Breast epithelium (tissue), 4 donors: ENCODE measurements around the gene GH2. TPM values are rescaled to one million over a fixed set of nuclear protein-coding genes. Genes with fewer than 3 reads are reported as not detected.
"Not testable (repeated sequence)": the region's sequence is repeated elsewhere in the genome, so short reads cannot be mapped to it uniquely, and the experiment has no call there.

Experiments used
- DNase-seq, 2 donors: peaks; one replicate each; pipeline ENCODE4 v3.0.0-alpha.2; 2019; ENCODE audit warnings: low spot score in 2 of 2
- H3K27ac ChIP-seq, 2 donors: fragments of 200-600 bp; sonication (generic) in 1 of 2; one replicate each; pipeline ENCODE4 v1.5.1; 2016 to 2019; ENCODE audit warnings: mild to moderate bottlenecking in 1 of 2
- H3K27me3 ChIP-seq, 2 donors: fragments of 200-600 bp; sonication (generic) in 1 of 2; one replicate each; pipeline versions ENCODE4 v1.5.1 to v1.6.0; 2017 to 2019; ENCODE audit warnings: control low read depth in 1 of 2, mild to moderate bottlenecking in 1 of 2
- H3K36me3 ChIP-seq: fragments of 200-600 bp; one replicate; pipeline ENCODE4 v1.5.1; 2019
- H3K4me1 ChIP-seq, 2 donors: fragments of 200-600 bp; sonication (generic); one replicate each; pipeline ENCODE4 v1.5.1; 2016 to 2019; ENCODE audit warnings: control low read depth in 1 of 2
- H3K4me3 ChIP-seq, 3 donors: fragments of 200-600 bp; sonication (generic); 1 replicate in 2 of 3; 2 replicates in 1 of 3; pipeline ENCODE4 v1.5.1; 2016 to 2019; ENCODE audit warnings: mild to moderate bottlenecking in 3 of 3, moderate library complexity in 2 of 3
- H3K9me3 ChIP-seq, 2 donors: fragments of 200-600 bp; sonication (generic) in 1 of 2; one replicate each; pipeline ENCODE4 v1.5.1; 2016 to 2019; ENCODE audit warnings: control low read depth in 1 of 2
- CTCF ChIP-seq, 3 donors: fragments of 450-650 bp; IDR thresholded peaks; one replicate each; pipeline ENCODE4 v1.5.1; 2016 to 2017; ENCODE audit warnings: antibody characterized with exemption in 3 of 3, mild to moderate bottlenecking in 3 of 3, moderate library complexity in 3 of 3
- POLR2A ChIP-seq: fragments of 450-650 bp; IDR thresholded peaks from one replicate; pipeline ENCODE4 v1.6.1; 2016; ENCODE audit warnings: antibody characterized with exemption, mild to moderate bottlenecking, moderate library complexity
- POLR2AphosphoS5 ChIP-seq, 3 donors: sonication (generic); formaldehyde crosslinking; IDR thresholded peaks; one replicate each; pipeline ENCODE4 v1.6.1; 2017; ENCODE audit warnings: antibody characterized with exemption in 3 of 3
- intact Hi-C: fragments of 100-400 bp; cut with DNase I; formaldehyde crosslinking; loops from one replicate; pipeline ENCODE4 v1.15.1; 2023; ENCODE audit warnings: low total_unique reads
- total RNA-seq, 3 donors: library from RNA; depleted of rRNA; stranded (reverse); fragments of >200 nt; gene quantifications; one replicate each; pipeline ENCODE4 v1.1.0, GENCODE V29; 2016

GH2 gene
- total RNA-seq, 3 donors from 2014 or later, result not detected

- intact Hi-C loops, result no loop called here
- H3K27ac ChIP-seq, result peak overlapping the region; percentile 49 to 68
- H3K27me3 ChIP-seq, result no peaks in the 10 kb centered on the region
- DNase-seq, result peak; percentile 88 to 91
- H3K9me3 ChIP-seq, result no peaks in the 10 kb centered on the region
- TF ChIP-seq CTCF (IDR thresholded peaks at IDR 0.05) (peak; percentile 31 to 68 (median 56)), POLR2A (no peak), POLR2AphosphoS5 (IDR thresholded peaks at IDR 0.05) (peak; percentile 60 to 96 (median 79))
- H3K36me3 ChIP-seq, result no peaks in the 10 kb centered on the region
- peak overlapping the region; percentile 29 to 63 (median 43) for H3K4me3 ChIP-seq
- H3K4me1 ChIP-seq, result no peaks in the 10 kb centered on the region
Observed at GRCh38 chr17:63848834-63849689, 32.7 kb downstream of the GH2 start.

- no peaks in the 10 kb centered on the region for H3K9me3 ChIP-seq
- peak overlapping the region in 1 of 3 donors; percentile 63 for H3K4me3 ChIP-seq
- intact Hi-C loops, result no loop called here
- TF ChIP-seq POLR2AphosphoS5 (IDR thresholded peaks at IDR 0.05), result no peak
- TF ChIP-seq POLR2A, result no peak
- no peak for TF ChIP-seq CTCF (IDR thresholded peaks at IDR 0.05)
- H3K27me3 ChIP-seq, result no peaks in the 10 kb centered on the region
- peaks cover 0 to 5% of the 10 kb centered on the region in 2 donors for H3K4me1 ChIP-seq
- DNase-seq, result no peak
- no peak overlapping the region for H3K27ac ChIP-seq
- no peaks in the 10 kb centered on the region for H3K36me3 ChIP-seq
Observed at GRCh38 chr17:63847525-63848249, 34.1 kb downstream of the GH2 start.

GRCh38 chr17:63845509-63845908 is 36.2 kb downstream of the GH2 start:
- TF ChIP-seq POLR2A, result no peak
- no peak for TF ChIP-seq POLR2AphosphoS5 (IDR thresholded peaks at IDR 0.05)
- no peak for TF ChIP-seq CTCF (IDR thresholded peaks at IDR 0.05)
- no peak for DNase-seq
- Histone ChIP-seq H3K4me1 (peaks cover 0 to 11% of the 10 kb centered on the region in 2 donors), H3K36me3 (no peaks in the 10 kb centered on the region), H3K27ac (no peak overlapping the region), H3K27me3 (no peaks in the 10 kb centered on the region), H3K9me3 (no peaks in the 10 kb centered on the region), H3K4me3 (no peak overlapping the region)
- intact Hi-C loops, result no loop called here

GRCh38 chr17:63843910-63844677 is 37.6 kb downstream of the GH2 start:
- H3K36me3 ChIP-seq, result no peaks in the 10 kb centered on the region
- peak overlapping the region; percentile 90 to 95 for H3K27ac ChIP-seq
- no peaks in the 10 kb centered on the region for H3K27me3 ChIP-seq
- H3K4me3 ChIP-seq, result peak overlapping the region; percentile 69 to 97 (median 94)
- peaks cover 0 to 13% of the 10 kb centered on the region in 2 donors for H3K4me1 ChIP-seq
- no peak for TF ChIP-seq CTCF (IDR thresholded peaks at IDR 0.05)
- TF ChIP-seq POLR2AphosphoS5 (IDR thresholded peaks at IDR 0.05), result no peak
- TF ChIP-seq POLR2A, result no peak
- no peaks in the 10 kb centered on the region for H3K9me3 ChIP-seq
- intact Hi-C loops, result no loop called here
- no peak for DNase-seq

- H3K9me3 ChIP-seq, H3K27me3 ChIP-seq, intact Hi-C loops, H3K36me3 ChIP-seq: not testable (repeated sequence)
- peak in 1 of 2 donors; percentile 32 for DNase-seq
- H3K4me1 ChIP-seq, result peaks cover under 1 to 18% of the 10 kb centered on the region in 2 donors
- peak overlapping the region; percentile 90 to 95 for H3K27ac ChIP-seq
- H3K4me3 ChIP-seq, result peak overlapping the region; percentile 69 to 97 (median 94)
Observed at GRCh38 chr17:63843387-63843888, 38.3 kb downstream of the GH2 start.
